Brain microvascular endothelial cell (primary cell): ENCODE results near the gene TMPRSS4.

Source experiments
- DNase-seq: peaks from one replicate; pipeline ENCODE4 v3.0.0-alpha.2; 2020
- H3K27ac ChIP-seq: fragments of 250-450 bp; sonication (Bioruptor Pico); 2 replicates; pipeline ENCODE4 v1.5.1; 2020; ENCODE audit warnings: mild to moderate bottlenecking, moderate library complexity
- H3K27me3 ChIP-seq: fragments of 250-450 bp; sonication (Bioruptor Pico); replicated peaks from 2 replicates; pipeline ENCODE4 v1.5.1; 2020; ENCODE audit warnings: mild to moderate bottlenecking
- H3K36me3 ChIP-seq: fragments of 250-450 bp; sonication (Bioruptor Pico); replicated peaks from 2 replicates; pipeline ENCODE4 v1.5.1; 2020; ENCODE audit warnings: mild to moderate bottlenecking
- H3K4me3 ChIP-seq: 2 replicates; pipeline ENCODE4 v1.5.1; 2011; ENCODE audit warnings: low read depth, mild to moderate bottlenecking, control low read depth, low read length, moderate library complexity
- in situ Hi-C: cut with HindIII; loops from 2 replicates; pipeline ENCODE4 v1.10.0; 2017; ENCODE audit warnings: low sequenced_read_pairs, low pct_ligation_motif_present
- TF ChIP-seq, protein P1 (sequence below): IDR thresholded peaks from 2 replicates; pipeline ENCODE4 v1.5.1; 2011; ENCODE audit warnings: low read depth, mild to moderate bottlenecking, moderate library complexity, low read length, control low read depth, inconsistent platforms; ENCODE audit errors: missing control alignments

The TMPRSS4 gene

GRCh38 chr11:118099838-118100556, 23.1 kb downstream of the TMPRSS4 start:
- in situ Hi-C loops = no loop called here
- Histone ChIP-seq H3K36me3 (no peaks in the 10 kb centered on the region), H3K4me3 (no peak overlapping the region), H3K27me3 (no peaks in the 10 kb centered on the region), H3K27ac (no peak overlapping the region)
- no peak for DNase-seq
- TF ChIP-seq, protein P1, sequence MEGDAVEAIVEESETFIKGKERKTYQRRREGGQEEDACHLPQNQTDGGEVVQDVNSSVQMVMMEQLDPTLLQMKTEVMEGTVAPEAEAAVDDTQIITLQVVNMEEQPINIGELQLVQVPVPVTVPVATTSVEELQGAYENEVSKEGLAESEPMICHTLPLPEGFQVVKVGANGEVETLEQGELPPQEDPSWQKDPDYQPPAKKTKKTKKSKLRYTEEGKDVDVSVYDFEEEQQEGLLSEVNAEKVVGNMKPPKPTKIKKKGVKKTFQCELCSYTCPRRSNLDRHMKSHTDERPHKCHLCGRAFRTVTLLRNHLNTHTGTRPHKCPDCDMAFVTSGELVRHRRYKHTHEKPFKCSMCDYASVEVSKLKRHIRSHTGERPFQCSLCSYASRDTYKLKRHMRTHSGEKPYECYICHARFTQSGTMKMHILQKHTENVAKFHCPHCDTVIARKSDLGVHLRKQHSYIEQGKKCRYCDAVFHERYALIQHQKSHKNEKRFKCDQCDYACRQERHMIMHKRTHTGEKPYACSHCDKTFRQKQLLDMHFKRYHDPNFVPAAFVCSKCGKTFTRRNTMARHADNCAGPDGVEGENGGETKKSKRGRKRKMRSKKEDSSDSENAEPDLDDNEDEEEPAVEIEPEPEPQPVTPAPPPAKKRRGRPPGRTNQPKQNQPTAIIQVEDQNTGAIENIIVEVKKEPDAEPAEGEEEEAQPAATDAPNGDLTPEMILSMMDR = no peak

GRCh38 chr11:118100691-118101232, 23.9 kb downstream of the TMPRSS4 start:
- Histone ChIP-seq H3K4me3 (no peak overlapping the region), H3K36me3 (no peaks in the 10 kb centered on the region), H3K27ac (no peak overlapping the region), H3K27me3 (no peaks in the 10 kb centered on the region)
- TF ChIP-seq, protein P1 = no peak
- no peak for DNase-seq
- in situ Hi-C loops = no loop called here

GRCh38 chr11:118102721-118103261, 25.9 kb downstream of the TMPRSS4 start:
- DNase-seq = no peak

GRCh38 chr11:118104491-118104890, 27.6 kb downstream of the TMPRSS4 start:
- Histone ChIP-seq H3K4me3 (no peak overlapping the region), H3K27ac (no peak overlapping the region), H3K36me3 (no peaks in the 10 kb centered on the region), H3K27me3 (no peaks in the 10 kb centered on the region)
- TF ChIP-seq, protein P1 = no peak
- no peak for DNase-seq
- in situ Hi-C loops = no loop called here

More at GRCh38 chr11:118102721-118103261, 25.9 kb downstream of the TMPRSS4 start:
- TF ChIP-seq, protein P1 = no peak
- Histone ChIP-seq H3K27ac (no peak overlapping the region), H3K4me3 (no peak overlapping the region), H3K27me3 (no peaks in the 10 kb centered on the region), H3K36me3 (no peaks in the 10 kb centered on the region)
- in situ Hi-C loops = no loop called here

- H3K27me3 ChIP-seq = no peaks in the 10 kb centered on the region
- no peaks in the 10 kb centered on the region for H3K36me3 ChIP-seq
- in situ Hi-C loops = no loop called here
- TF ChIP-seq, protein P1 = no peak
- no peak overlapping the region for H3K27ac ChIP-seq
- no peak overlapping the region for H3K4me3 ChIP-seq
- DNase-seq = no peak
Measured at GRCh38 chr11:118105657-118106305, 28.9 kb downstream of the TMPRSS4 start.
